Measurements from ENCODE around the gene BCL2L11. TPM values are rescaled to one million over a fixed set of nuclear protein-coding genes. Genes with fewer than 3 reads are reported as not detected.

BCL2L11 gene
- total and polyA plus RNA-seq, 9 of the 15 experiments (the other 6 are each of a cell fraction or from before 2014, with no cell fraction given) = 2.2 to 18.8 (median 5.0) TPM

DNA sequence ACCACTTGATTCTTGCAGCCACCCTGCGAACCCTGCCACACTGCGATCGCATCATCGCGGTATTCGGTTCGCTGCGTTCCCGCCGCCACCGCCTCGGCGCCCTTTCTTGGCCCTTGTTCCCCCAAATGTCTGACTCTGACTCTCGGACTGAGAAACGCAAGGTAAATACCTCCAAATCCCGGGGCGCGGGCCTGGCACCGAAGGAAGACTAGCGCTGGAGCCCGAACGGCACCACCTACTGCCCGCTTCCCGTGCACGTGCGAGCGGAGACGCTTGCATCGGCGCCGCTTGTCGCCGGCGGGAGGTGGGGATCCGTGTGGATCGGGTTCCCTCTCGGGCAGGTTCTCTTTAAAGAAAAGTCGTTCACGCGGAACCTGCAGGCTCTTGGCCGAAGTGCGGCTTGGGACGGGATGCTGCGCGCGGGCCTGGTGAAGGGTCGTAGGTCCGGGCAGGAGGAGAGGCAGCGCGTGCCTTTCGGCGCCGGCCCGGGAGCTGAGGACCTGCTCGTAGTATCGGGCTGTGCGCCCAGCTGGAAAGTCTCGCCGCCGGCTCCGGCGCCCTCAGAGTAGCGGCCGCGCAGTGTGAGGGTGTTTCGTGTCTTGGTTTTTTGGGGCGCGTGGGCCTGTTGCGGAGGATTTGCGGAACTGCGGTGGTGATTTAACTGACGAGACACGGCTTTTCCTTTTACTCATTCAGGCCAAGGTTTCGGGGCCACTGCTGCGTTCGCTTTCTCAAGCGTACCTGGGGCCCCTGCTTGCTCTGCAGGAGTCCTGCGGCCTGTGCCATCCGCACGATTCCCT lies 514 bp downstream of the BCL2L11 start (continued):
- TF ChIP-seq KAT7 (CRISPR knock-in tag; IDR thresholded peaks at IDR 0.05; ENCODE audit: borderline replicate concordance) (peak; percentile 18; the same call in 1 of the 2 replicates), ZNF592 (IDR thresholded peaks at IDR 0.05) (no peak), ZNF143 (CRISPR knock-in tag; IDR thresholded peaks at IDR 0.05) (peak; percentile 32; the same call in 1 of the 2 replicates), HIVEP1 (CRISPR knock-in tag; IDR thresholded peaks at IDR 0.05) (no peak), SMARCB1 (IDR thresholded peaks at IDR 0.05; ENCODE audit: insufficient read length, low read depth) (no peak), ATF1 (CRISPR knock-in tag; IDR thresholded peaks at IDR 0.05) (no peak), ATF1 (tag; IDR thresholded peaks at IDR 0.05) (0 out of 2 replicates have a peak, but pooled peaks have one; percentile 30), MAX (CRISPR knock-in tag; IDR thresholded peaks at IDR 0.05) (peak; percentile 78), STAT6 (CRISPR knock-in tag; IDR thresholded peaks at IDR 0.05) (0 out of 2 replicates have a peak, but pooled peaks have one; percentile 16), PCBP1 (IDR thresholded peaks at IDR 0.05; ENCODE audit: low read depth, low read length, poor library complexity, severe bottlenecking) (peak; percentile 87), E2F6 (IDR thresholded peaks at IDR 0.05; ENCODE audit: borderline replicate concordance in 1 of 2, extremely low read depth in 1 of 2, insufficient read depth in 1 of 2, insufficient read length in 1 of 2, low read depth in 1 of 2, low read length in 1 of 2, poor library complexity in 1 of 2, severe bottlenecking in 1 of 2) (peak in 1 of 2 experiments; percentile 85)
- TF ChIP-seq, protein P1, sequence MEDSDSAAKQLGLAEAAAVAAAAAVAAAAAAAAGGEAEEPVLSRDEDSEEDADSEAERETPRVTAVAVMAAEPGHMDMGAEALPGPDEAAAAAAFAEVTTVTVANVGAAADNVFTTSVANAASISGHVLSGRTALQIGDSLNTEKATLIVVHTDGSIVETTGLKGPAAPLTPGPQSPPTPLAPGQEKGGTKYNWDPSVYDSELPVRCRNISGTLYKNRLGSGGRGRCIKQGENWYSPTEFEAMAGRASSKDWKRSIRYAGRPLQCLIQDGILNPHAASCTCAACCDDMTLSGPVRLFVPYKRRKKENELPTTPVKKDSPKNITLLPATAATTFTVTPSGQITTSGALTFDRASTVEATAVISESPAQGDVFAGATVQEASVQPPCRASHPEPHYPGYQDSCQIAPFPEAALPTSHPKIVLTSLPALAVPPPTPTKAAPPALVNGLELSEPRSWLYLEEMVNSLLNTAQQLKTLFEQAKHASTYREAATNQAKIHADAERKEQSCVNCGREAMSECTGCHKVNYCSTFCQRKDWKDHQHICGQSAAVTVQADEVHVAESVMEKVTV (CRISPR knock-in tag; IDR thresholded peaks at IDR 0.05) = no peak
- TF ChIP-seq, protein P2, sequence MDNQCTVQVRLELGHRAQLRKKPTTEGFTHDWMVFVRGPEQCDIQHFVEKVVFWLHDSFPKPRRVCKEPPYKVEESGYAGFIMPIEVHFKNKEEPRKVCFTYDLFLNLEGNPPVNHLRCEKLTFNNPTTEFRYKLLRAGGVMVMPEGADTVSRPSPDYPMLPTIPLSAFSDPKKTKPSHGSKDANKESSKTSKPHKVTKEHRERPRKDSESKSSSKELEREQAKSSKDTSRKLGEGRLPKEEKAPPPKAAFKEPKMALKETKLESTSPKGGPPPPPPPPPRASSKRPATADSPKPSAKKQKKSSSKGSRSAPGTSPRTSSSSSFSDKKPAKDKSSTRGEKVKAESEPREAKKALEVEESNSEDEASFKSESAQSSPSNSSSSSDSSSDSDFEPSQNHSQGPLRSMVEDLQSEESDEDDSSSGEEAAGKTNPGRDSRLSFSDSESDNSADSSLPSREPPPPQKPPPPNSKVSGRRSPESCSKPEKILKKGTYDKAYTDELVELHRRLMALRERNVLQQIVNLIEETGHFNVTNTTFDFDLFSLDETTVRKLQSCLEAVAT (IDR thresholded peaks at IDR 0.05) = peak in 1 of 2 experiments; percentile 58; a peak in 1 of 4 replicates
